A673 (cell line): ENCODE data around the gene HNRNPA3.
A peak's percentile ranks its signal among the peaks of the same experiment; 100 is the strongest.

Experiments
- EZH2 ChIP-seq: fragments of 200-600 bp; sonication (generic); IDR thresholded peaks from 2 replicates; pipeline ENCODE4 v1.6.1; 2017; ENCODE audit warnings: borderline replicate concordance, low read depth, mild to moderate bottlenecking, mixed read lengths, antibody characterized with exemption, low read length; ENCODE audit not compliant: poor library complexity, severe bottlenecking
- TF ChIP-seq, protein P1 (sequence below): fragments of 300-800, 200-600 bp; sonication (generic); conservative IDR thresholded peaks from 2 replicates; pipeline ENCODE4 v1.5.1; 2017; ENCODE audit warnings: low read depth, mild to moderate bottlenecking, antibody characterized with exemption, low read length, moderate library complexity, mixed read lengths

DNA sequence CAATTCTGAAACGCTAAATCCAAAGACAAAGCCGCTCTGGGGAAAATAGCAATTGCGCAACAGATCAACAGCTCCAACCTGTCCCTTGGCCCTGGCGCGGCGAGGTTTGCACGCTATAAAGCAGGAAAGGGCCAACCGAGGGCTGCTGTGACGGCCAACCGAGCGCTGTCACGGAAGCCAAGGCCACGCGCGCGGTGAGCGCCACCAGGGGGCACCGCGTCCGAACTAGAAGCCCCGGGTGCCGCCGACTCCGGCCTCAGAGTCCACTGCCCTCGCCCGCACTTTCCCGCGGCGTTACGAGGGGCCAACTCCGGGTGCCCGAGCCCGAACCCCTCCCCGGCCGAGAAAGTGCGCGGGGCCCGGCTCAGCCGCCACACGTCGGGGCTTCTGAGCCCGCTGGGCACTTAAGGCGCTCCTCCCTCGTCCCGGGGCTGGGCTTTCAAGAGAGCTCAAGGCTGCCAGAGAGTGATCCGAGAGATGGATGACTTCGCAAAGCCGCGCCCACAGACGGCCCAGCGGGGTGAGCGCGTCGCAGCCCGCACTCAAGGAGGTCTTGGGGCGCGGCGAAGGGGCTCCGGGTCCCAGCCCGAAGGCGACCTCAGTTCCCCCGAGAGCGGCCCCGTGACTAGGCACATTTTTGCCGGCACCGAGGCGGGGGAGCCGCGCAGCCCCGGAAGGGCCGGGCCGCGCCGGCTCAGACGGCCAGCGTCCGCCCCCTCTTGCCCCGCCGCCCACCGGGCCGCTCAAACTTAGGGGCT lies 51.0 kb downstream of the HNRNPA3 start:
- TF ChIP-seq, protein P1, sequence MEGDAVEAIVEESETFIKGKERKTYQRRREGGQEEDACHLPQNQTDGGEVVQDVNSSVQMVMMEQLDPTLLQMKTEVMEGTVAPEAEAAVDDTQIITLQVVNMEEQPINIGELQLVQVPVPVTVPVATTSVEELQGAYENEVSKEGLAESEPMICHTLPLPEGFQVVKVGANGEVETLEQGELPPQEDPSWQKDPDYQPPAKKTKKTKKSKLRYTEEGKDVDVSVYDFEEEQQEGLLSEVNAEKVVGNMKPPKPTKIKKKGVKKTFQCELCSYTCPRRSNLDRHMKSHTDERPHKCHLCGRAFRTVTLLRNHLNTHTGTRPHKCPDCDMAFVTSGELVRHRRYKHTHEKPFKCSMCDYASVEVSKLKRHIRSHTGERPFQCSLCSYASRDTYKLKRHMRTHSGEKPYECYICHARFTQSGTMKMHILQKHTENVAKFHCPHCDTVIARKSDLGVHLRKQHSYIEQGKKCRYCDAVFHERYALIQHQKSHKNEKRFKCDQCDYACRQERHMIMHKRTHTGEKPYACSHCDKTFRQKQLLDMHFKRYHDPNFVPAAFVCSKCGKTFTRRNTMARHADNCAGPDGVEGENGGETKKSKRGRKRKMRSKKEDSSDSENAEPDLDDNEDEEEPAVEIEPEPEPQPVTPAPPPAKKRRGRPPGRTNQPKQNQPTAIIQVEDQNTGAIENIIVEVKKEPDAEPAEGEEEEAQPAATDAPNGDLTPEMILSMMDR = peak; percentile 89
- TF ChIP-seq EZH2 = no peak
